HepG2 (cell line): Measurements from ENCODE around the gene QRFP. TPM values are rescaled to one million over a fixed set of nuclear protein-coding genes. Genes with fewer than 3 reads are reported as not detected.
A peak's percentile ranks its signal among the peaks of the same experiment; 100 is the strongest.

Experiments used
- ATAC-seq: fragments of 200-7000 bp; cut with Tn5 transposase; 3 replicates; pipeline ENCODE4 v1.9.1; 2020; ENCODE audit warnings: mild to moderate bottlenecking, moderate library complexity
- BruUV-seq: library from RNA; stranded (reverse); fragments of 400-500 nt; replicated peaks from 2 replicates; lab custom pipeline; 2021; lab: Mats Ljungman, UMichigan
- CTCF ChIA-PET: fragments of 300-600 bp; formaldehyde crosslinking; extraction: SDS; loops from one replicate; lab custom pipeline; 2021; ENCODE audit warnings: low total read pairs, inconsistent platforms, low intra/inter-chr PET ratio; lab: Yijun Ruan, JAX
- POLR2A ChIA-PET: fragments of 350-600 bp; sonication (Branson Sonifier 250); formaldehyde crosslinking; loops from one replicate; lab custom pipeline; 2020; ENCODE audit warnings: antibody characterized with exemption, inconsistent platforms; lab: Yijun Ruan, JAX
- DNase-seq: peaks from one replicate; pipeline ENCODE4 v3.0.0-alpha.2; 2015; ENCODE audit warnings: low spot score
- FAIRE-seq: peaks from 3 replicates; lab custom pipeline; 2011; peaks lifted over from hg19 to GRCh38; lab: Jason Lieb, UNC
- H2AFZ ChIP-seq: one replicate; pipeline ENCODE4 v1.6.1; 2011; ENCODE audit warnings: low read length, inconsistent platforms
- H3K27ac ChIP-seq: fragments of 300-600 bp; 3 replicates; pipeline ENCODE4 v1.8.0; 2011; ENCODE audit warnings: mixed run types, mild to moderate bottlenecking, mixed read lengths, low read length, inconsistent platforms; ENCODE audit not compliant: insufficient read depth; ENCODE audit errors: extremely low read length
- H3K27me3 ChIP-seq, 2 experiments: fragments of 200-600 bp in 1 of 2; 2 replicates in 1 of 2; 3 replicates in 1 of 2; pipeline versions ENCODE4 v1.6.0 to v1.8.0; 2011; ENCODE audit warnings: low read length in 2 of 2, mild to moderate bottlenecking in 2 of 2, moderate library complexity in 2 of 2, inconsistent platforms in 1 of 2; ENCODE audit not compliant: insufficient read depth in 2 of 2, control insufficient read depth in 1 of 2
- H3K36me3 ChIP-seq, 2 experiments: fragments of 200-600 bp in 1 of 2; replicated peaks in 1 of 2; 2 replicates in 1 of 2; 3 replicates in 1 of 2; pipeline versions ENCODE4 v1.5.1 to v1.8.0; 2011; ENCODE audit warnings: low read length in 2 of 2, inconsistent platforms in 1 of 2; ENCODE audit not compliant: insufficient read depth in 2 of 2, control insufficient read depth in 1 of 2
- H3K4me1 ChIP-seq: 2 replicates; pipeline ENCODE4 v1.5.1; 2012; ENCODE audit warnings: low read length, inconsistent platforms; ENCODE audit not compliant: insufficient read depth
- H3K4me2 ChIP-seq: 2 replicates; pipeline ENCODE4 v1.6.0; 2011; ENCODE audit warnings: low read depth, low read length, inconsistent platforms
- H3K4me3 ChIP-seq, 3 experiments: fragments of 200-600 bp in 1 of 3; sonication (generic), shearing (Covaris generic) in 1 of 3; replicated peaks in 1 of 3; 2 replicates each; pipeline ENCODE4 v1.5.1; 2011 to 2016; ENCODE audit warnings: low read length in 3 of 3, inconsistent platforms in 2 of 3, low read depth in 2 of 3, mild to moderate bottlenecking in 2 of 3, control low read depth in 1 of 3, mixed read lengths in 1 of 3; ENCODE audit not compliant: insufficient read depth in 1 of 3
- H3K79me2 ChIP-seq: one replicate; pipeline ENCODE4 v1.6.1; 2011; ENCODE audit warnings: low read length, inconsistent platforms; ENCODE audit not compliant: insufficient read depth
- H3K9ac ChIP-seq: 2 replicates; pipeline ENCODE4 v1.6.0; 2011; ENCODE audit warnings: mild to moderate bottlenecking, low read depth, low read length, inconsistent platforms; ENCODE audit not compliant: insufficient read depth
- H3K9me3 ChIP-seq: 2 replicates; pipeline ENCODE4 v1.5.1; 2012; ENCODE audit warnings: mild to moderate bottlenecking, low read length
- H4K20me1 ChIP-seq: 2 replicates; pipeline ENCODE4 v1.6.0; 2011; ENCODE audit warnings: inconsistent platforms, mild to moderate bottlenecking, low read length, moderate library complexity; ENCODE audit not compliant: insufficient read depth
- AGO2 ChIP-seq: fragments of 200-400 bp; formaldehyde crosslinking; optimal IDR thresholded peaks from 2 replicates; pipeline ENCODE3; 2017; ENCODE audit warnings: mild to moderate bottlenecking, low read depth, low read length, moderate library complexity
- HNRNPK ChIP-seq: fragments of 200-400 bp; formaldehyde crosslinking; IDR thresholded peaks from 2 replicates; pipeline ENCODE4 v1.6.1; 2018; ENCODE audit warnings: low read length, low read depth, moderate library complexity, mild to moderate bottlenecking; ENCODE audit not compliant: poor library complexity, severe bottlenecking
- WGBS: methylation state at CpG from one replicate; pipeline ENCODE4 v1.1.6; 2017; ENCODE audit warnings: low lambda C conversion rate; 5-methylcytosine and 5-hydroxymethylcytosine counted together
- in situ Hi-C: cut with HindIII; loops from 2 replicates; pipeline ENCODE4 v1.10.0; 2017; ENCODE audit warnings: low pct_unique_long_range_greater_than_20kb; ENCODE audit not compliant: extremely low pct_ligation_motif_present
- intact Hi-C: fragments of 100-400 bp; cut with micrococcal nuclease; formaldehyde crosslinking; loops from one replicate; pipeline ENCODE4 v1.10.0; 2022; ENCODE audit not compliant: unreplicated experiment
- polyA plus RNA-seq, 8 experiments: library from polyadenylated mRNA; depleted of rRNA in 3 of 8; stranded (reverse) in 7 of 8; unstranded in 1 of 8; fragments of >200 nt; fragmentation: Illumina TruSeq in 4 of 8; extraction: Trizol in 4 of 8; gene quantifications; 2 replicates each; pipeline versions ENCODE4 v1.2.1 to v1.2.3, GENCODE V29; 2011 to 2016; ENCODE audit warnings: low read depth in 4 of 8, missing spikeins in 1 of 8, mixed read lengths in 1 of 8; ENCODE audit not compliant: insufficient read depth in 1 of 8
- total RNA-seq, 5 experiments: library from RNA; depleted of rRNA; stranded (reverse); fragments of >200 nt; fragmentation: Illumina TruSeq; extraction: Trizol; gene quantifications; 2 replicates each; pipeline ENCODE4 v1.2.3, GENCODE V29; 2016; ENCODE audit warnings: low read depth in 1 of 5
- TF ChIP-seq, protein P1 (sequence below): sonication (generic); formaldehyde crosslinking; IDR thresholded peaks from 2 replicates; pipeline ENCODE4 v1.5.1; 2020; ENCODE audit warnings: mild to moderate bottlenecking, missing genetic modification reagents, moderate library complexity

QRFP gene
- total and polyA plus RNA-seq, 2 of the 13 experiments (the other 11 are each of a cell fraction or from before 2014, with no cell fraction given), result not detected

DNA sequence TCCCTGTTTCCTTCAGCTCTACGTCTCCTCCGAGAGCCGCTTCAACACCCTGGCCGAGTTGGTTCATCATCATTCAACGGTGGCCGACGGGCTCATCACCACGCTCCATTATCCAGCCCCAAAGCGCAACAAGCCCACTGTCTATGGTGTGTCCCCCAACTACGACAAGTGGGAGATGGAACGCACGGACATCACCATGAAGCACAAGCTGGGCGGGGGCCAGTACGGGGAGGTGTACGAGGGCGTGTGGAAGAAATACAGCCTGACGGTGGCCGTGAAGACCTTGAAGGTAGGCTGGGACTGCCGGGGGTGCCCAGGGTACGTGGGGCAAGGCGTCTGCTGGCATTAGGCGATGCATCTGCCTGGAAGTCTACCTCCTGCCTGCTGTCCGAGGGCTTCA is 33.9 kb downstream of the QRFP start:
- CTCF ChIA-PET, result interaction anchor here (1.5 to 2.3 kb wide), 3 partner anchors 92 to 162 kb away, joined by 13 to 14 read pairs (median 14); no protein-coding TSS in a partner anchor
- H3K4me3 ChIP-seq, result no peak overlapping the region
- peaks cover 17% of the 10 kb centered on the region for H4K20me1 ChIP-seq
- no peak overlapping the region for H3K9ac ChIP-seq
- intact Hi-C loops, result loop anchor here (1.0 kb wide), 2 partner anchors 91 to 155 kb away; no protein-coding TSS in a partner anchor
- H3K4me2 ChIP-seq, result no peak overlapping the region
- POLR2A ChIA-PET, result no interaction called here
- TF ChIP-seq, protein P1, sequence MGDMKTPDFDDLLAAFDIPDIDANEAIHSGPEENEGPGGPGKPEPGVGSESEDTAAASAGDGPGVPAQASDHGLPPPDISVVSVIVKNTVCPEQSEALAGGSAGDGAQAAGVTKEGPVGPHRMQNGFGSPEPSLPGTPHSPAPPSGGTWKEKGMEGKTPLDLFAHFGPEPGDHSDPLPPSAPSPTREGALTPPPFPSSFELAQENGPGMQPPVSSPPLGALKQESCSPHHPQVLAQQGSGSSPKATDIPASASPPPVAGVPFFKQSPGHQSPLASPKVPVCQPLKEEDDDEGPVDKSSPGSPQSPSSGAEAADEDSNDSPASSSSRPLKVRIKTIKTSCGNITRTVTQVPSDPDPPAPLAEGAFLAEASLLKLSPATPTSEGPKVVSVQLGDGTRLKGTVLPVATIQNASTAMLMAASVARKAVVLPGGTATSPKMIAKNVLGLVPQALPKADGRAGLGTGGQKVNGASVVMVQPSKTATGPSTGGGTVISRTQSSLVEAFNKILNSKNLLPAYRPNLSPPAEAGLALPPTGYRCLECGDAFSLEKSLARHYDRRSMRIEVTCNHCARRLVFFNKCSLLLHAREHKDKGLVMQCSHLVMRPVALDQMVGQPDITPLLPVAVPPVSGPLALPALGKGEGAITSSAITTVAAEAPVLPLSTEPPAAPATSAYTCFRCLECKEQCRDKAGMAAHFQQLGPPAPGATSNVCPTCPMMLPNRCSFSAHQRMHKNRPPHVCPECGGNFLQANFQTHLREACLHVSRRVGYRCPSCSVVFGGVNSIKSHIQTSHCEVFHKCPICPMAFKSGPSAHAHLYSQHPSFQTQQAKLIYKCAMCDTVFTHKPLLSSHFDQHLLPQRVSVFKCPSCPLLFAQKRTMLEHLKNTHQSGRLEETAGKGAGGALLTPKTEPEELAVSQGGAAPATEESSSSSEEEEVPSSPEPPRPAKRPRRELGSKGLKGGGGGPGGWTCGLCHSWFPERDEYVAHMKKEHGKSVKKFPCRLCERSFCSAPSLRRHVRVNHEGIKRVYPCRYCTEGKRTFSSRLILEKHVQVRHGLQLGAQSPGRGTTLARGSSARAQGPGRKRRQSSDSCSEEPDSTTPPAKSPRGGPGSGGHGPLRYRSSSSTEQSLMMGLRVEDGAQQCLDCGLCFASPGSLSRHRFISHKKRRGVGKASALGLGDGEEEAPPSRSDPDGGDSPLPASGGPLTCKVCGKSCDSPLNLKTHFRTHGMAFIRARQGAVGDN (CRISPR knock-in tag), result 0 out of 2 replicates have a peak, but pooled peaks have one; percentile 17
- TF ChIP-seq HNRNPK (no peak), AGO2 (peak; percentile 27)
- ATAC-seq (no peak), FAIRE-seq (no peak), DNase-seq (no peak)
- no peak overlapping the region for H3K27ac ChIP-seq
- no peaks in the 10 kb centered on the region for H3K9me3 ChIP-seq
- H3K36me3 ChIP-seq, result peaks cover 23 to 68% of the 10 kb centered on the region in 2 experiments
- peaks cover 6% of the 10 kb centered on the region for H3K4me1 ChIP-seq
- no TSS peak for BruUV-seq
- H3K79me2 ChIP-seq, result no peaks in the 10 kb centered on the region
- no peak overlapping the region for H2AFZ ChIP-seq
- 98% methylated on average over 23 of the region's 23 CpGs for WGBS
- in situ Hi-C loops, result loop anchor here (5.0 kb wide), 2 partner anchors 90 to 150 kb away; no protein-coding TSS in a partner anchor
- no peaks in the 10 kb centered on the region for H3K27me3 ChIP-seq
